HEK293T (cell line): Measurements from ENCODE around the gene GUCY1A1.

Source experiments
- BHLHE40 ChIP-seq: fragments of 450-650 bp; IDR thresholded peaks from 2 replicates; pipeline ENCODE4 v1.6.1; 2016; ENCODE audit warnings: mild to moderate bottlenecking, moderate library complexity, borderline replicate concordance
- SP1 ChIP-seq: fragments of 450-650 bp; IDR thresholded peaks from 2 replicates; pipeline ENCODE4 v1.6.1; 2017
- TF ChIP-seq, protein P1 (sequence below): fragments of 450-650 bp; IDR thresholded peaks from 2 replicates; pipeline ENCODE4 v1.6.1; 2016

DNA sequence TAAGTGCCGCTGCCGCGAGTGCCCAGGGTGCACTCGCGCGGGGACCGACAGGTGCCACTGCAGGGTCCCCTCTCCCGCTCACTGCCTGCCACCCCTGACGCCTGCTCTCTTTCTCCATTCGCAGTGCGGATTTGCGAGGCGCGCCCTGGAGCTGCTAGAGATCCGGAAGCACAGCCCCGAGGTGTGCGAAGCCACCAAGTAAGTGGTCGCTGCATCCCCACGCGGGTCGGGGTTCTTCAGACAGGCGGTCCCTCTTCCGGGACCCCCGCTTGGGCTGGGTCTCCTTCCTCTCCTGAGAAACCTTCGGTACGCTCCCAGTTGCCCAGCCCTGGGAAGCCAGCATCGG, 547 bp downstream of the GUCY1A1 start:
- TF ChIP-seq, protein P1, sequence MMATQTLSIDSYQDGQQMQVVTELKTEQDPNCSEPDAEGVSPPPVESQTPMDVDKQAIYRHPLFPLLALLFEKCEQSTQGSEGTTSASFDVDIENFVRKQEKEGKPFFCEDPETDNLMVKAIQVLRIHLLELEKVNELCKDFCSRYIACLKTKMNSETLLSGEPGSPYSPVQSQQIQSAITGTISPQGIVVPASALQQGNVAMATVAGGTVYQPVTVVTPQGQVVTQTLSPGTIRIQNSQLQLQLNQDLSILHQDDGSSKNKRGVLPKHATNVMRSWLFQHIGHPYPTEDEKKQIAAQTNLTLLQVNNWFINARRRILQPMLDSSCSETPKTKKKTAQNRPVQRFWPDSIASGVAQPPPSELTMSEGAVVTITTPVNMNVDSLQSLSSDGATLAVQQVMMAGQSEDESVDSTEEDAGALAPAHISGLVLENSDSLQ = no peak
- TF ChIP-seq SP1 (no peak), BHLHE40 (no peak)
